Inferior parietal cortex (tissue), 1 donor: ENCODE data around the gene NPEPL1.
"Not testable (repeated sequence)": the region's sequence is repeated elsewhere in the genome, so short reads cannot be mapped to it uniquely, and the experiment has no call there.

Experiments used
- DNase-seq: peaks from one replicate; pipeline ENCODE4 v3.0.0-alpha.2; 2016; ENCODE audit errors: extremely low spot score

The NPEPL1 gene

GRCh38 chr20:58712806-58713731 is 20.5 kb downstream of the NPEPL1 start:
- DNase-seq: no peak

GRCh38 chr20:58713801-58714339 is 21.3 kb downstream of the NPEPL1 start:
- no peak for DNase-seq

- DNase-seq: no peak
These were observed 21.8 kb downstream of the NPEPL1 start for GRCh38 chr20:58714340-58714922.

- DNase-seq: no peak
These were observed 22.3 kb downstream of the NPEPL1 start for GRCh38 chr20:58714923-58715351.

GRCh38 chr20:58715391-58715800 is 22.8 kb downstream of the NPEPL1 start:
- no peak for DNase-seq

GRCh38 chr20:58715801-58716475 is 23.3 kb downstream of the NPEPL1 start:
- no peak for DNase-seq

- DNase-seq: no peak
These were observed 24.1 kb downstream of the NPEPL1 start for GRCh38 chr20:58716476-58717277.

GRCh38 chr20:58717278-58718091 is 24.9 kb downstream of the NPEPL1 start:
- DNase-seq: no peak

GRCh38 chr20:58718121-58718563 is 25.5 kb downstream of the NPEPL1 start:
- DNase-seq: no peak

- peak; percentile 8 for DNase-seq
These were observed 26.1 kb downstream of the NPEPL1 start for GRCh38 chr20:58718729-58719128.

GRCh38 chr20:58719258-58719657 is 26.7 kb downstream of the NPEPL1 start:
- no peak for DNase-seq

- DNase-seq: no peak
These were observed 27.4 kb downstream of the NPEPL1 start for GRCh38 chr20:58719971-58720371.

- DNase-seq: no peak
These were observed 28.3 kb downstream of the NPEPL1 start for GRCh38 chr20:58720890-58721289.

GRCh38 chr20:58721951-58722778 is 29.6 kb downstream of the NPEPL1 start:
- no peak for DNase-seq

GRCh38 chr20:58722877-58723627 is 30.5 kb downstream of the NPEPL1 start:
- no peak for DNase-seq

GRCh38 chr20:58723628-58723984 is 31.0 kb downstream of the NPEPL1 start:
- no peak for DNase-seq

- DNase-seq: not testable (repeated sequence)
These were observed 33.6 kb downstream of the NPEPL1 start for GRCh38 chr20:58726156-58726555.

- DNase-seq: no peak
These were observed 38.6 kb downstream of the NPEPL1 start for GRCh38 chr20:58731192-58731591.

GRCh38 chr20:58737198-58737597 is 44.6 kb downstream of the NPEPL1 start:
- no peak for DNase-seq
